ENCODE data around the gene ATRN. TPM values are rescaled to one million over a fixed set of nuclear protein-coding genes. Genes with fewer than 3 reads are reported as not detected.

ATRN gene
- total RNA-seq, 4 donors from 2014 or later, result 14.4 to 20.0 (median 16.3) TPM

- Histone ChIP-seq H3K27me3 (no peaks in the 10 kb centered on the region), H3K27ac (no peak overlapping the region), H3K9me3 (no peaks in the 10 kb centered on the region), H3K36me3 (no peaks in the 10 kb centered on the region), H3K4me3 (no peak overlapping the region), H3K4me1 (no peaks in the 10 kb centered on the region)
- ATAC-seq, result no peak
- intact Hi-C loops (cut with DNase I; ENCODE audit: low total_unique reads), result no loop called here
- in situ Hi-C loops (cut with MboI; ENCODE audit: low sequenced_read_pairs in 4 of 4), result no loop called here
- no peak for TF ChIP-seq CTCF (IDR thresholded peaks at IDR 0.05 in 4 of 5, conservative IDR thresholded peaks at IDR 0.05 in 1 of 5)
- no peak for TF ChIP-seq POLR2A (IDR thresholded peaks at IDR 0.05)
- DNase-seq, result no peak
Observed at GRCh38 chr20:3431109-3431508, 39.7 kb upstream of the ATRN start.

- Histone ChIP-seq H3K4me1 (no peaks in the 10 kb centered on the region), H3K27ac (no peak overlapping the region), H3K9me3 (no peaks in the 10 kb centered on the region), H3K4me3 (no peak overlapping the region), H3K27me3 (no peaks in the 10 kb centered on the region), H3K36me3 (no peaks in the 10 kb centered on the region)
- TF ChIP-seq POLR2A (IDR thresholded peaks at IDR 0.05), result no peak
- TF ChIP-seq CTCF (IDR thresholded peaks at IDR 0.05 in 4 of 5, conservative IDR thresholded peaks at IDR 0.05 in 1 of 5), result no peak
- no peak for ATAC-seq
- in situ Hi-C loops (cut with MboI; ENCODE audit: low sequenced_read_pairs in 4 of 4) (no loop called here), intact Hi-C loops (cut with DNase I; ENCODE audit: low total_unique reads) (no loop called here)
- no peak for DNase-seq
Observed at GRCh38 chr20:3432844-3433243, 38.0 kb upstream of the ATRN start.

GRCh38 chr20:3433744-3434143, 37.1 kb upstream of the ATRN start:
- Histone ChIP-seq H3K4me3 (no peak overlapping the region), H3K27me3 (no peaks in the 10 kb centered on the region), H3K9me3 (no peaks in the 10 kb centered on the region), H3K36me3 (no peaks in the 10 kb centered on the region), H3K27ac (no peak overlapping the region), H3K4me1 (no peaks in the 10 kb centered on the region)
- in situ Hi-C loops (cut with MboI; ENCODE audit: low sequenced_read_pairs in 4 of 4), result no loop called here
- ATAC-seq, result no peak
- intact Hi-C loops (cut with DNase I; ENCODE audit: low total_unique reads), result no loop called here
- no peak for DNase-seq
- no peak for TF ChIP-seq CTCF (IDR thresholded peaks at IDR 0.05 in 4 of 5, conservative IDR thresholded peaks at IDR 0.05 in 1 of 5)

- intact Hi-C loops (cut with DNase I; ENCODE audit: low total_unique reads), result no loop called here
- no peaks in the 10 kb centered on the region for H3K4me1 ChIP-seq
- TF ChIP-seq CTCF (IDR thresholded peaks at IDR 0.05 in 4 of 5, conservative IDR thresholded peaks at IDR 0.05 in 1 of 5), result no peak
- TF ChIP-seq POLR2A (IDR thresholded peaks at IDR 0.05), result no peak
- no peak overlapping the region for H3K27ac ChIP-seq
- no peaks in the 10 kb centered on the region for H3K36me3 ChIP-seq
- no peaks in the 10 kb centered on the region for H3K9me3 ChIP-seq
- ATAC-seq (peak in 1 of 2 donors; percentile 33), DNase-seq (no peak)
- H3K4me3 ChIP-seq, result no peak overlapping the region
- in situ Hi-C loops (cut with MboI; ENCODE audit: low sequenced_read_pairs in 4 of 4), result no loop called here
- H3K27me3 ChIP-seq, result no peaks in the 10 kb centered on the region
Observed at GRCh38 chr20:3434232-3434631, 36.6 kb upstream of the ATRN start.

- no peaks in the 10 kb centered on the region for H3K4me1 ChIP-seq
- in situ Hi-C loops (cut with MboI; ENCODE audit: low sequenced_read_pairs in 4 of 4) (no loop called here), intact Hi-C loops (cut with DNase I; ENCODE audit: low total_unique reads) (no loop called here)
- H3K4me3 ChIP-seq, result no peak overlapping the region
- DNase-seq (no peak), ATAC-seq (no peak)
- H3K27ac ChIP-seq, result no peak overlapping the region
- H3K36me3 ChIP-seq, result no peaks in the 10 kb centered on the region
- no peaks in the 10 kb centered on the region for H3K9me3 ChIP-seq
- TF ChIP-seq CTCF (IDR thresholded peaks at IDR 0.05 in 4 of 5, conservative IDR thresholded peaks at IDR 0.05 in 1 of 5) (no peak), POLR2A (IDR thresholded peaks at IDR 0.05) (no peak)
- no peaks in the 10 kb centered on the region for H3K27me3 ChIP-seq
Observed at GRCh38 chr20:3436864-3437574, 33.8 kb upstream of the ATRN start.
